Mammary epithelial cell (primary cell): ENCODE measurements around the gene TSPAN5.

Experiments
- CTCF ChIP-seq, 2 donors: IDR thresholded peaks in 1 of 2; conservative IDR thresholded peaks in 1 of 2; 2 replicates each; pipeline ENCODE4 v1.5.1; 2011 to 2012; ENCODE audit warnings: inconsistent platforms in 2 of 2, low read length in 2 of 2, mild to moderate bottlenecking in 2 of 2, control low read depth in 1 of 2, low read depth in 1 of 2; ENCODE audit not compliant: insufficient read depth in 1 of 2; ENCODE audit errors: extremely low read depth in 1 of 2
- EZH2 ChIP-seq: IDR thresholded peaks from 2 replicates; pipeline ENCODE4 v1.6.1; 2012; ENCODE audit warnings: low read length, inconsistent platforms, borderline replicate concordance

GRCh38 chr4:98694076-98694475, 35.7 kb upstream of the TSPAN5 start:
- no peak for TF ChIP-seq CTCF (conservative IDR thresholded peaks at IDR 0.05 in 1 of 2, IDR thresholded peaks at IDR 0.05 in 1 of 2; ENCODE audit: extremely low read depth in 1 of 2, insufficient read depth in 1 of 2, low read depth in 1 of 2, low read length in 2 of 2)
- no peak for TF ChIP-seq EZH2
